Breast epithelium (tissue), 3 donors: Measurements from ENCODE around the gene BTRC.

Experiments
- POLR2A ChIP-seq: fragments of 450-650 bp; IDR thresholded peaks from one replicate; pipeline ENCODE4 v1.6.1; 2016; ENCODE audit warnings: antibody characterized with exemption, mild to moderate bottlenecking, moderate library complexity
- TF ChIP-seq, protein P1 (sequence below), 3 donors: fragments of 450-650 bp; IDR thresholded peaks; one replicate each; pipeline ENCODE4 v1.5.1; 2016 to 2017; ENCODE audit warnings: antibody characterized with exemption in 3 of 3, mild to moderate bottlenecking in 3 of 3, moderate library complexity in 3 of 3

DNA sequence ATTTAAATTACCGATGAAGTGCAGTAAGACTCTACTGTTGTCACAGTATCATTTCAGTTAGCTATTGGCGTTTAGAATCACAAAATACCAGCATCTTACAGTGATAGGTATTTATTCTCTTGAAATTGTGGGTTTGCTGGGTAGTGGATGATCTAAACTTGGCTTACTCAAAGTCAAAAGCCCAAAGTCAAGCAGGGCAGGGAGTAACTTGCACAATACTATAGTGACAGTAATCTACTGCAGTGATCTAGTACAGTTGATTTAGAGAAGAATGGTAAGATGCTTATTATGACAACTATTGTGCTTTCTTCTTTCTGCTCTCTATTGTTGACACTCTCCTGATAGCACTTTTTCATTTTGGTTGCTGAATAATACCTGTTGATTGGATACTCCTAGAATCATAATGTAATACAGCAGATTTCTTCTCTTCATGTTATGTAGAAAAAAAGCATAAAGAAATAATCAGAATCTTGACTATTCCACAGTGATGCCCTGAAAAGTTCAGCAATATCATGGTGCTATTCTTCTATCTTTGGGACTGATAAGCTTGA, 10.0 kb downstream of the BTRC start:
- no peak for TF ChIP-seq POLR2A
- TF ChIP-seq, protein P1, sequence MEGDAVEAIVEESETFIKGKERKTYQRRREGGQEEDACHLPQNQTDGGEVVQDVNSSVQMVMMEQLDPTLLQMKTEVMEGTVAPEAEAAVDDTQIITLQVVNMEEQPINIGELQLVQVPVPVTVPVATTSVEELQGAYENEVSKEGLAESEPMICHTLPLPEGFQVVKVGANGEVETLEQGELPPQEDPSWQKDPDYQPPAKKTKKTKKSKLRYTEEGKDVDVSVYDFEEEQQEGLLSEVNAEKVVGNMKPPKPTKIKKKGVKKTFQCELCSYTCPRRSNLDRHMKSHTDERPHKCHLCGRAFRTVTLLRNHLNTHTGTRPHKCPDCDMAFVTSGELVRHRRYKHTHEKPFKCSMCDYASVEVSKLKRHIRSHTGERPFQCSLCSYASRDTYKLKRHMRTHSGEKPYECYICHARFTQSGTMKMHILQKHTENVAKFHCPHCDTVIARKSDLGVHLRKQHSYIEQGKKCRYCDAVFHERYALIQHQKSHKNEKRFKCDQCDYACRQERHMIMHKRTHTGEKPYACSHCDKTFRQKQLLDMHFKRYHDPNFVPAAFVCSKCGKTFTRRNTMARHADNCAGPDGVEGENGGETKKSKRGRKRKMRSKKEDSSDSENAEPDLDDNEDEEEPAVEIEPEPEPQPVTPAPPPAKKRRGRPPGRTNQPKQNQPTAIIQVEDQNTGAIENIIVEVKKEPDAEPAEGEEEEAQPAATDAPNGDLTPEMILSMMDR (IDR thresholded peaks at IDR 0.05) = no peak
